MM.1S (cell line): ENCODE data around the gene BCL2.
A peak's percentile ranks its signal among the peaks of the same experiment; 100 is the strongest.

Source experiments
- DNase-seq: peaks from one replicate; pipeline ENCODE4 v3.0.0-alpha.2; 2015
- H2AFZ ChIP-seq: fragments of 300-600 bp; sonication (generic); 2 replicates; pipeline ENCODE4 v1.6.0; 2016; ENCODE audit warnings: antibody characterized with exemption, low read length
- H3F3A ChIP-seq: fragments of 300-600 bp; sonication (generic); 2 replicates; pipeline ENCODE4 v1.6.1; 2016; ENCODE audit warnings: mild to moderate bottlenecking, antibody characterized with exemption, low read length, moderate library complexity, mixed read lengths; ENCODE audit not compliant: insufficient read depth
- H3K27ac ChIP-seq: fragments of 300-600 bp; sonication (generic); 2 replicates; pipeline ENCODE4 v1.5.1; 2016; ENCODE audit warnings: mild to moderate bottlenecking, low read length
- H3K27me3 ChIP-seq: fragments of 300-600 bp; sonication (generic); replicated peaks from 2 replicates; pipeline ENCODE4 v1.6.0; 2016; ENCODE audit warnings: low read length; ENCODE audit not compliant: insufficient read depth
- H3K36me3 ChIP-seq: fragments of 300-600 bp; sonication (generic); replicated peaks from 2 replicates; pipeline ENCODE4 v1.6.1; 2016; ENCODE audit warnings: mild to moderate bottlenecking, low read length, mixed read lengths; ENCODE audit not compliant: insufficient read depth
- H3K4me1 ChIP-seq: fragments of 300-600 bp; sonication (generic); 2 replicates; pipeline ENCODE4 v1.6.1; 2016; ENCODE audit warnings: low read length, mixed read lengths
- H3K4me2 ChIP-seq: fragments of 300-600 bp; sonication (generic); 2 replicates; pipeline ENCODE4 v1.6.0; 2016; ENCODE audit warnings: low read depth, low read length
- H3K4me3 ChIP-seq: fragments of 300-600 bp; sonication (generic); 2 replicates; pipeline ENCODE4 v1.5.1; 2016; ENCODE audit warnings: low read length, mixed read lengths
- H3K79me2 ChIP-seq: fragments of 300-600 bp; sonication (generic); 2 replicates; pipeline ENCODE4 v1.6.1; 2016; ENCODE audit warnings: mixed run types, low read length, mixed read lengths
- H3K9ac ChIP-seq: fragments of 300-600 bp; sonication (generic); 2 replicates; pipeline ENCODE4 v1.6.1; 2016; ENCODE audit warnings: low read length, mixed read lengths
- H3K9me2 ChIP-seq: fragments of 300-600 bp; sonication (generic); replicated peaks from 2 replicates; pipeline ENCODE4 v1.6.1; 2016; ENCODE audit warnings: mild to moderate bottlenecking, low read length, mixed read lengths; ENCODE audit not compliant: insufficient read depth
- H3K9me3 ChIP-seq: fragments of 300-600 bp; sonication (generic); replicated peaks from 2 replicates; pipeline ENCODE4 v1.6.1; 2016; ENCODE audit warnings: mild to moderate bottlenecking, low read length, mixed read lengths; ENCODE audit not compliant: insufficient read depth
- H4K20me1 ChIP-seq: fragments of 300-600 bp; sonication (generic); 2 replicates; pipeline ENCODE4 v1.6.1; 2016; ENCODE audit warnings: mild to moderate bottlenecking, low read length, moderate library complexity, mixed read lengths; ENCODE audit not compliant: insufficient read depth
- CTCF ChIP-seq: fragments of 300-600 bp; sonication (generic); IDR thresholded peaks from 2 replicates; pipeline ENCODE4 v1.5.1; 2016; ENCODE audit warnings: antibody characterized with exemption, low read length, mixed read lengths
- EZH2 ChIP-seq: fragments of 300-600 bp; sonication (generic); optimal IDR thresholded peaks from 2 replicates; pipeline ENCODE3; 2017; ENCODE audit warnings: low read depth, mild to moderate bottlenecking, antibody characterized with exemption, low read length, mixed read lengths
- EZH2phosphoT487 ChIP-seq: fragments of 300-600 bp; sonication (generic); IDR thresholded peaks from 2 replicates; pipeline ENCODE4 v1.6.1; 2018; ENCODE audit warnings: antibody characterized with exemption, low read length

The BCL2 gene

GRCh38 chr18:63234841-63235240, 84.7 kb downstream of the BCL2 start:
- no peaks in the 10 kb centered on the region for H3K27me3 ChIP-seq
- H3K4me2 ChIP-seq = peak overlapping the region; percentile 94
- H3K9ac ChIP-seq = peak overlapping the region; percentile 18; the same call in 1 of the 2 replicates
- peaks cover 13% of the 10 kb centered on the region; the same call in 1 of the 2 replicates for H3F3A ChIP-seq
- H4K20me1 ChIP-seq = no peaks in the 10 kb centered on the region
- no peak overlapping the region for H2AFZ ChIP-seq
- no peaks in the 10 kb centered on the region for H3K9me3 ChIP-seq
- peaks cover 79% of the 10 kb centered on the region for H3K79me2 ChIP-seq
- H3K4me3 ChIP-seq = peak overlapping the region; percentile 54
- TF ChIP-seq EZH2 (no peak), CTCF (no peak), EZH2phosphoT487 (no peak)
- peaks cover 2% of the 10 kb centered on the region; the same call in 1 of the 2 replicates for H3K36me3 ChIP-seq
- peak overlapping the region; percentile 69; the same call in 1 of the 2 replicates for H3K27ac ChIP-seq
- DNase-seq = peak; percentile 41
- H3K9me2 ChIP-seq = no peaks in the 10 kb centered on the region
- H3K4me1 ChIP-seq = peaks cover 28% of the 10 kb centered on the region

GRCh38 chr18:63234432-63234831, 85.1 kb downstream of the BCL2 start:
- Histone ChIP-seq H3K4me1 (peaks cover 28% of the 10 kb centered on the region), H3K4me2 (peak overlapping the region; percentile 94), H3K79me2 (peaks cover 80% of the 10 kb centered on the region)

GRCh38 chr18:63233334-63233733, 86.2 kb downstream of the BCL2 start:
- no peak for TF ChIP-seq EZH2phosphoT487
- no peak for TF ChIP-seq CTCF
- no peak for TF ChIP-seq EZH2
- Histone ChIP-seq H3K9ac (no peak overlapping the region), H3K4me3 (no peak overlapping the region), H4K20me1 (no peaks in the 10 kb centered on the region), H3K4me2 (no peak overlapping the region), H3K36me3 (no peaks in the 10 kb centered on the region; the same call in 1 of the 2 replicates), H3K27me3 (no peaks in the 10 kb centered on the region), H2AFZ (no peak overlapping the region), H3F3A (peaks cover 13% of the 10 kb centered on the region; the same call in 1 of the 2 replicates), H3K27ac (no peak overlapping the region), H3K9me2 (no peaks in the 10 kb centered on the region), H3K4me1 (peaks cover 28% of the 10 kb centered on the region), H3K9me3 (no peaks in the 10 kb centered on the region), H3K79me2 (peaks cover 80% of the 10 kb centered on the region)
- DNase-seq = no peak

More at GRCh38 chr18:63234432-63234831, 85.1 kb downstream of the BCL2 start:
- no peak overlapping the region for H3K9ac ChIP-seq
- peak overlapping the region; percentile 69; the same call in 1 of the 2 replicates for H3K27ac ChIP-seq
- H3K9me2 ChIP-seq = no peaks in the 10 kb centered on the region
- no peaks in the 10 kb centered on the region for H3K27me3 ChIP-seq
- peaks cover 2% of the 10 kb centered on the region; the same call in 1 of the 2 replicates for H3K36me3 ChIP-seq
- no peaks in the 10 kb centered on the region for H4K20me1 ChIP-seq
- peak overlapping the region; percentile 54; the same call in 1 of the 2 replicates for H3K4me3 ChIP-seq
- H3F3A ChIP-seq = peaks cover 13% of the 10 kb centered on the region; the same call in 1 of the 2 replicates
- H3K9me3 ChIP-seq = no peaks in the 10 kb centered on the region
- TF ChIP-seq CTCF = no peak
- TF ChIP-seq EZH2 = no peak
- TF ChIP-seq EZH2phosphoT487 = no peak
- H2AFZ ChIP-seq = no peak overlapping the region
- no peak for DNase-seq
